Rectal smooth muscle tissue (tissue), 1 donor: ENCODE results near the gene C1orf226.

Experiments
- H3K27ac ChIP-seq: one replicate; pipeline ENCODE4 v1.7.0; 2013; ENCODE audit warnings: low read depth, low read length, inconsistent platforms
- H3K27me3 ChIP-seq: one replicate; pipeline ENCODE4 v1.7.0; 2013; ENCODE audit warnings: low read length; ENCODE audit not compliant: control insufficient read depth, insufficient read depth
- H3K36me3 ChIP-seq: one replicate; pipeline ENCODE4 v1.7.0; 2013; ENCODE audit warnings: low read length; ENCODE audit not compliant: control insufficient read depth, insufficient read depth
- H3K4me1 ChIP-seq: one replicate; pipeline ENCODE4 v1.7.0; 2013; ENCODE audit warnings: low read length; ENCODE audit not compliant: control insufficient read depth, insufficient read depth
- H3K4me3 ChIP-seq: one replicate; pipeline ENCODE4 v1.7.0; 2013; ENCODE audit warnings: low read length
- H3K9ac ChIP-seq: one replicate; pipeline ENCODE4 v1.7.0; 2013; ENCODE audit warnings: low read length

The C1orf226 gene

GRCh38 chr1:162357681-162358266 lies 23.8 kb upstream of the C1orf226 start:
- H3K4me3 ChIP-seq = no peak overlapping the region
- no peaks in the 10 kb centered on the region for H3K36me3 ChIP-seq
- no peak overlapping the region for H3K27ac ChIP-seq
- no peak overlapping the region for H3K9ac ChIP-seq
- no peaks in the 10 kb centered on the region for H3K27me3 ChIP-seq
- no peaks in the 10 kb centered on the region for H3K4me1 ChIP-seq

GRCh38 chr1:162358928-162359327 lies 22.6 kb upstream of the C1orf226 start:
- H3K9ac ChIP-seq = no peak overlapping the region
- no peak overlapping the region for H3K27ac ChIP-seq
- no peaks in the 10 kb centered on the region for H3K27me3 ChIP-seq
- H3K36me3 ChIP-seq = no peaks in the 10 kb centered on the region
- H3K4me3 ChIP-seq = no peak overlapping the region
- no peaks in the 10 kb centered on the region for H3K4me1 ChIP-seq

- no peak overlapping the region for H3K9ac ChIP-seq
- no peaks in the 10 kb centered on the region for H3K4me1 ChIP-seq
- H3K27me3 ChIP-seq = no peaks in the 10 kb centered on the region
- no peak overlapping the region for H3K4me3 ChIP-seq
- no peak overlapping the region for H3K27ac ChIP-seq
- no peaks in the 10 kb centered on the region for H3K36me3 ChIP-seq
These were observed 21.8 kb upstream of the C1orf226 start for GRCh38 chr1:162359523-162360236.

- H3K4me3 ChIP-seq = no peak overlapping the region
- H3K36me3 ChIP-seq = no peaks in the 10 kb centered on the region
- H3K27ac ChIP-seq = no peak overlapping the region
- H3K4me1 ChIP-seq = no peaks in the 10 kb centered on the region
- no peaks in the 10 kb centered on the region for H3K27me3 ChIP-seq
- no peak overlapping the region for H3K9ac ChIP-seq
These were observed 21.2 kb upstream of the C1orf226 start for GRCh38 chr1:162360237-162360873.

- Histone ChIP-seq H3K27me3 (no peaks in the 10 kb centered on the region), H3K36me3 (no peaks in the 10 kb centered on the region), H3K4me3 (no peak overlapping the region), H3K9ac (no peak overlapping the region), H3K4me1 (no peaks in the 10 kb centered on the region), H3K27ac (no peak overlapping the region)
These were observed 20.7 kb upstream of the C1orf226 start for GRCh38 chr1:162360874-162361260.

- Histone ChIP-seq H3K4me3 (no peak overlapping the region), H3K36me3 (no peaks in the 10 kb centered on the region), H3K27ac (no peak overlapping the region), H3K4me1 (no peaks in the 10 kb centered on the region), H3K27me3 (no peaks in the 10 kb centered on the region), H3K9ac (no peak overlapping the region)
These were observed 20.2 kb upstream of the C1orf226 start for GRCh38 chr1:162361349-162361748.

- Histone ChIP-seq H3K9ac (no peak overlapping the region), H3K27ac (no peak overlapping the region), H3K36me3 (no peaks in the 10 kb centered on the region), H3K4me1 (no peaks in the 10 kb centered on the region), H3K4me3 (no peak overlapping the region), H3K27me3 (no peaks in the 10 kb centered on the region)
These were observed 17.7 kb upstream of the C1orf226 start for GRCh38 chr1:162363823-162364222.

GRCh38 chr1:162364498-162364897 lies 17.0 kb upstream of the C1orf226 start:
- Histone ChIP-seq H3K4me1 (no peaks in the 10 kb centered on the region), H3K27ac (no peak overlapping the region), H3K27me3 (no peaks in the 10 kb centered on the region), H3K9ac (no peak overlapping the region), H3K36me3 (no peaks in the 10 kb centered on the region), H3K4me3 (no peak overlapping the region)

- no peaks in the 10 kb centered on the region for H3K4me1 ChIP-seq
- H3K36me3 ChIP-seq = no peaks in the 10 kb centered on the region
- no peak overlapping the region for H3K4me3 ChIP-seq
- no peaks in the 10 kb centered on the region for H3K27me3 ChIP-seq
- H3K27ac ChIP-seq = no peak overlapping the region
- no peak overlapping the region for H3K9ac ChIP-seq
These were observed 16.1 kb upstream of the C1orf226 start for GRCh38 chr1:162365284-162366020.

- no peak overlapping the region for H3K9ac ChIP-seq
- no peak overlapping the region for H3K27ac ChIP-seq
- H3K36me3 ChIP-seq = no peaks in the 10 kb centered on the region
- no peak overlapping the region for H3K4me3 ChIP-seq
- H3K27me3 ChIP-seq = no peaks in the 10 kb centered on the region
- no peaks in the 10 kb centered on the region for H3K4me1 ChIP-seq
These were observed 15.4 kb upstream of the C1orf226 start for GRCh38 chr1:162366149-162366548.

GRCh38 chr1:162366671-162367070 lies 14.9 kb upstream of the C1orf226 start:
- Histone ChIP-seq H3K4me3 (peak overlapping the region; percentile 29), H3K36me3 (no peaks in the 10 kb centered on the region), H3K4me1 (no peaks in the 10 kb centered on the region), H3K9ac (no peak overlapping the region), H3K27ac (peak overlapping the region; percentile 30), H3K27me3 (no peaks in the 10 kb centered on the region)

GRCh38 chr1:162367073-162367472 lies 14.5 kb upstream of the C1orf226 start:
- Histone ChIP-seq H3K27ac (peak overlapping the region; percentile 30), H3K4me3 (peak overlapping the region; percentile 29), H3K36me3 (no peaks in the 10 kb centered on the region), H3K27me3 (no peaks in the 10 kb centered on the region), H3K9ac (no peak overlapping the region), H3K4me1 (no peaks in the 10 kb centered on the region)
